Adrenal gland (tissue), 5 donors: ENCODE data around the gene TFG.

Experiments used
- POLR2A ChIP-seq, 2 donors: fragments of 450-650 bp; IDR thresholded peaks; one replicate each; pipeline ENCODE4 v1.6.1; 2017; ENCODE audit warnings: antibody characterized with exemption in 2 of 2, mild to moderate bottlenecking in 2 of 2, moderate library complexity in 1 of 2
- TF ChIP-seq, protein P1 (sequence below), 6 experiments: fragments of 450-650 bp in 4 of 6; fragments of 200-600 bp in 2 of 6; sonication (generic) in 1 of 6; IDR thresholded peaks; 1 replicate in 5 of 6; 2 replicates in 1 of 6; pipeline versions ENCODE4 v1.5.1 to v1.8.0; 2016 to 2021; ENCODE audit warnings: antibody characterized with exemption in 6 of 6, mild to moderate bottlenecking in 2 of 6, moderate library complexity in 1 of 6
- donor health status: DM: no; HTN: no; CAD: no.

- TF ChIP-seq, protein P1, sequence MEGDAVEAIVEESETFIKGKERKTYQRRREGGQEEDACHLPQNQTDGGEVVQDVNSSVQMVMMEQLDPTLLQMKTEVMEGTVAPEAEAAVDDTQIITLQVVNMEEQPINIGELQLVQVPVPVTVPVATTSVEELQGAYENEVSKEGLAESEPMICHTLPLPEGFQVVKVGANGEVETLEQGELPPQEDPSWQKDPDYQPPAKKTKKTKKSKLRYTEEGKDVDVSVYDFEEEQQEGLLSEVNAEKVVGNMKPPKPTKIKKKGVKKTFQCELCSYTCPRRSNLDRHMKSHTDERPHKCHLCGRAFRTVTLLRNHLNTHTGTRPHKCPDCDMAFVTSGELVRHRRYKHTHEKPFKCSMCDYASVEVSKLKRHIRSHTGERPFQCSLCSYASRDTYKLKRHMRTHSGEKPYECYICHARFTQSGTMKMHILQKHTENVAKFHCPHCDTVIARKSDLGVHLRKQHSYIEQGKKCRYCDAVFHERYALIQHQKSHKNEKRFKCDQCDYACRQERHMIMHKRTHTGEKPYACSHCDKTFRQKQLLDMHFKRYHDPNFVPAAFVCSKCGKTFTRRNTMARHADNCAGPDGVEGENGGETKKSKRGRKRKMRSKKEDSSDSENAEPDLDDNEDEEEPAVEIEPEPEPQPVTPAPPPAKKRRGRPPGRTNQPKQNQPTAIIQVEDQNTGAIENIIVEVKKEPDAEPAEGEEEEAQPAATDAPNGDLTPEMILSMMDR (IDR thresholded peaks at IDR 0.05) = no peak
- no peak for TF ChIP-seq POLR2A (IDR thresholded peaks at IDR 0.05)
These were observed 2.9 kb upstream of the TFG start for GRCh38 chr3:100706365-100706764.
